Measurements from ENCODE around the gene DPM3.
A peak's percentile ranks its signal among the peaks of the same experiment; 100 is the strongest.

DPM3 gene

GRCh38 chr1:155091071-155092051 is 49.0 kb downstream of the DPM3 start:
- H3K27ac ChIP-seq (ENCODE audit: low read depth, low read length), result no peak overlapping the region
- TF ChIP-seq CTCF (IDR thresholded peaks at IDR 0.05; ENCODE audit: low read depth, low read length, poor library complexity, severe bottlenecking) (peak; percentile 97), EZH2phosphoT487 (IDR thresholded peaks at IDR 0.05; ENCODE audit: borderline replicate concordance, low read length) (no peak)
- H3K4me2 ChIP-seq (ENCODE audit: low read length), result peak overlapping the region; percentile 52
- H3K79me2 ChIP-seq (ENCODE audit: control insufficient read depth, low read length), result no peaks in the 10 kb centered on the region
- peaks cover 22% of the 10 kb centered on the region for H3K4me1 ChIP-seq (ENCODE audit: control insufficient read depth, low read length)
- peaks cover 21% of the 10 kb centered on the region for H3K27me3 ChIP-seq (ENCODE audit: control insufficient read depth, low read length)
- H3F3A ChIP-seq (ENCODE audit: control insufficient read depth, insufficient read depth), result peaks cover 8% of the 10 kb centered on the region; the same call in 1 of the 2 replicates
- H3K36me3 ChIP-seq (ENCODE audit: control insufficient read depth, low read length), result no peaks in the 10 kb centered on the region
- H3K9me3 ChIP-seq (ENCODE audit: control insufficient read depth, insufficient read depth, low read length), result no peaks in the 10 kb centered on the region
- H3K9me2 ChIP-seq (replicated peaks; ENCODE audit: control insufficient read depth, low read length), result no peaks in the 10 kb centered on the region
- no peak overlapping the region for H3K4me3 ChIP-seq (ENCODE audit: low read length)
- no peaks in the 10 kb centered on the region for H4K20me1 ChIP-seq (ENCODE audit: control insufficient read depth, insufficient read depth, low read depth, low read length)

Data from DOHH2 (cell line).